Progenitor cell of endocrine pancreas (in vitro differentiated cells): ENCODE results near the gene MAGI1. TPM values are rescaled to one million over a fixed set of nuclear protein-coding genes. Genes with fewer than 3 reads are reported as not detected.
A peak's percentile ranks its signal among the peaks of the same experiment; 100 is the strongest.

Source experiments
- DNase-seq: peaks from one replicate; pipeline ENCODE4 v3.0.0; 2021; ENCODE audit warnings: low spot score; ENCODE audit not compliant: unreplicated experiment
- H3K27ac Mint-ChIP-seq: 2 replicates; pipeline ENCODE4 v1.8.0; 2021; ENCODE audit warnings: mild to moderate bottlenecking, moderate library complexity, mixed read lengths
- H3K27me3 Mint-ChIP-seq: 2 replicates; pipeline ENCODE4 v1.8.0; 2021; ENCODE audit warnings: mixed read lengths
- H3K36me3 Mint-ChIP-seq: 2 replicates; pipeline ENCODE4 v1.8.0; 2022; ENCODE audit warnings: mixed read lengths; ENCODE audit not compliant: insufficient read depth
- H3K4me1 Mint-ChIP-seq: 2 replicates; pipeline ENCODE4 v1.8.0; 2021; ENCODE audit warnings: low read depth, mixed read lengths
- H3K4me3 Mint-ChIP-seq: 2 replicates; pipeline ENCODE4 v1.8.0; 2021; ENCODE audit warnings: low read depth, mild to moderate bottlenecking, moderate library complexity, mixed read lengths
- H3K9me3 Mint-ChIP-seq: 2 replicates; pipeline ENCODE4 v1.8.0; 2021; ENCODE audit warnings: low read depth, mixed read lengths
- total RNA-seq: library from RNA; stranded (reverse); gene quantifications from 2 replicates; pipeline ENCODE4 v1.2.1, GENCODE V29; 2021
- TF ChIP-seq, protein P1 (sequence below): fragments of 200-600 bp; sonication (generic); IDR thresholded peaks from one replicate; pipeline ENCODE4 v1.5.0; 2021; ENCODE audit warnings: antibody characterized with exemption, mild to moderate bottlenecking; ENCODE audit not compliant: unreplicated experiment

MAGI1 gene
- total RNA-seq, 1 donor from 2014 or later, result 142 TPM

GRCh38 chr3:65619451-65619881 lies 419.3 kb downstream of the MAGI1 start:
- H3K27me3 Mint-ChIP-seq, result no peaks in the 10 kb centered on the region
- no peaks in the 10 kb centered on the region for H3K36me3 Mint-ChIP-seq
- H3K4me3 Mint-ChIP-seq, result no peak overlapping the region
- H3K4me1 Mint-ChIP-seq, result peaks cover 14% of the 10 kb centered on the region
- TF ChIP-seq, protein P1, sequence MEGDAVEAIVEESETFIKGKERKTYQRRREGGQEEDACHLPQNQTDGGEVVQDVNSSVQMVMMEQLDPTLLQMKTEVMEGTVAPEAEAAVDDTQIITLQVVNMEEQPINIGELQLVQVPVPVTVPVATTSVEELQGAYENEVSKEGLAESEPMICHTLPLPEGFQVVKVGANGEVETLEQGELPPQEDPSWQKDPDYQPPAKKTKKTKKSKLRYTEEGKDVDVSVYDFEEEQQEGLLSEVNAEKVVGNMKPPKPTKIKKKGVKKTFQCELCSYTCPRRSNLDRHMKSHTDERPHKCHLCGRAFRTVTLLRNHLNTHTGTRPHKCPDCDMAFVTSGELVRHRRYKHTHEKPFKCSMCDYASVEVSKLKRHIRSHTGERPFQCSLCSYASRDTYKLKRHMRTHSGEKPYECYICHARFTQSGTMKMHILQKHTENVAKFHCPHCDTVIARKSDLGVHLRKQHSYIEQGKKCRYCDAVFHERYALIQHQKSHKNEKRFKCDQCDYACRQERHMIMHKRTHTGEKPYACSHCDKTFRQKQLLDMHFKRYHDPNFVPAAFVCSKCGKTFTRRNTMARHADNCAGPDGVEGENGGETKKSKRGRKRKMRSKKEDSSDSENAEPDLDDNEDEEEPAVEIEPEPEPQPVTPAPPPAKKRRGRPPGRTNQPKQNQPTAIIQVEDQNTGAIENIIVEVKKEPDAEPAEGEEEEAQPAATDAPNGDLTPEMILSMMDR, result no peak
- DNase-seq, result no peak
- H3K9me3 Mint-ChIP-seq, result no peaks in the 10 kb centered on the region
- H3K27ac Mint-ChIP-seq, result no peak overlapping the region

GRCh38 chr3:65618599-65618998 lies 420.1 kb downstream of the MAGI1 start:
- H3K27me3 Mint-ChIP-seq, result no peaks in the 10 kb centered on the region
- H3K27ac Mint-ChIP-seq, result no peak overlapping the region
- no peaks in the 10 kb centered on the region for H3K9me3 Mint-ChIP-seq
- TF ChIP-seq, protein P1, result no peak
- H3K4me3 Mint-ChIP-seq, result no peak overlapping the region
- H3K36me3 Mint-ChIP-seq, result no peaks in the 10 kb centered on the region
- H3K4me1 Mint-ChIP-seq, result peaks cover 14% of the 10 kb centered on the region
- DNase-seq, result no peak

DNA sequence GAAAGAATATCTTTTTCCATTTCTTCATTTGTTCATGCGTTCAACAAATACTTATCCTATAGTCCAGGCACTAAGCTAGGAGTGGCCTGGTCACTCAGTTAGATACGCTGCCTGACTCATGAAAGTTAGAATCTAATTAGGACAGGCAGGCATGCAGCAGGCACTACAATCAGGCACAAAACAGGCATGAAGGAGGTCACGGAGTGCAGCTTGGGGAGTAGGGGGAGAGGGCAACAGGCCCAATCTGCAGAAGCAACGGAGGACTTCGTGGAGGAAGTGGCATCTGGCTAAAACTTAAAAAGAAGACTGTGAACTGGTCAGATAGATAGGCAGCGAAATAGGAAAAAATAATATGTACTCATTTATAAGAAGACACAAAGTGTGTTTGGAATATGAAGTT lies 420.9 kb downstream of the MAGI1 start:
- Mint-ChIP-seq H3K27me3 (no peaks in the 10 kb centered on the region), H3K4me1 (peaks cover 14% of the 10 kb centered on the region), H3K36me3 (no peaks in the 10 kb centered on the region), H3K9me3 (no peaks in the 10 kb centered on the region), H3K27ac (peak overlapping the region; percentile 22), H3K4me3 (no peak overlapping the region)
- TF ChIP-seq, protein P1, result no peak
- no peak for DNase-seq

DNA sequence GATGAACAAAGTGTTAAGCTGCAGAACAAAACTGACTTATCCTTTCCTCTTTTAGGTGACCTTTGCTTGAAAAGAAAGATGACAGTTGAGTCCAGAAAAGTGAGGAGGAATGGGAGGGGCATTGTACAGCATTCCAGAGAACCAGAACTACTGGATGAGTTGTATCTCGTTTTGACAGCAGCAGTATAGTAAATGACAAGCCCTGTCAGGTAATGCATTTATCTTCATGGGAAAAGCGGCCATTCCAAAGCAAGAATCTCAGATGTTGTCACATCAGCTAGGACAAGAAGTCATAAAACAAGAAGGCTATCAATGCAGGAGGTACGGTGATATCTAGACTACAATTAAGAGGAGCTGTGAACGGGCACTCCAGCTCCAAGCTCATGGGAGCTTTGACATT lies 421.5 kb downstream of the MAGI1 start:
- Mint-ChIP-seq H3K9me3 (no peaks in the 10 kb centered on the region), H3K27ac (no peak overlapping the region), H3K4me1 (peaks cover 14% of the 10 kb centered on the region), H3K4me3 (no peak overlapping the region), H3K36me3 (no peaks in the 10 kb centered on the region), H3K27me3 (no peaks in the 10 kb centered on the region)
- no peak for DNase-seq
- TF ChIP-seq, protein P1, result no peak

- DNase-seq, result no peak
- Mint-ChIP-seq H3K27me3 (no peaks in the 10 kb centered on the region), H3K4me3 (no peak overlapping the region), H3K4me1 (peaks cover 14% of the 10 kb centered on the region), H3K36me3 (no peaks in the 10 kb centered on the region), H3K9me3 (no peaks in the 10 kb centered on the region), H3K27ac (no peak overlapping the region)
- TF ChIP-seq, protein P1, result no peak
These were observed 422.2 kb downstream of the MAGI1 start for GRCh38 chr3:65616563-65616962.
